Endothelial cell of umbilical vein (primary cell): Measurements from ENCODE around the gene RASAL3.

Source experiments
- CTCF ChIP-seq, 2 donors: IDR thresholded peaks; 1 replicate in 1 of 2; 2 replicates in 1 of 2; pipeline ENCODE4 v1.5.1; 2011; ENCODE audit warnings: low read length in 2 of 2, mild to moderate bottlenecking in 2 of 2, moderate library complexity in 2 of 2, control low read depth in 1 of 2, inconsistent platforms in 1 of 2, low read depth in 1 of 2; ENCODE audit not compliant: insufficient read depth in 1 of 2; ENCODE audit errors: extremely low read depth in 1 of 2
- MYC ChIP-seq: IDR thresholded peaks from one replicate; pipeline ENCODE4 v1.6.1; 2011; ENCODE audit warnings: mild to moderate bottlenecking, low read depth, low read length
- POLR2AphosphoS5 ChIP-seq: IDR thresholded peaks from 2 replicates; pipeline ENCODE4 v1.6.1; 2012; ENCODE audit warnings: low read depth, mild to moderate bottlenecking, control low read depth, low read length, moderate library complexity; ENCODE audit not compliant: insufficient read depth

- TF ChIP-seq CTCF (IDR thresholded peaks at IDR 0.05; ENCODE audit: extremely low read depth in 1 of 2, insufficient read depth in 1 of 2, low read depth in 1 of 2, low read length in 2 of 2) (no peak), POLR2AphosphoS5 (no peak), MYC (no peak)
Observed at GRCh38 chr19:15412832-15413231, 51.5 kb downstream of the RASAL3 start.
